HG03571 (cell line): ENCODE measurements around the gene DEFB108B.
A peak's percentile ranks its signal among the peaks of the same experiment; 100 is the strongest.
"Not testable (repeated sequence)": the region's sequence is repeated elsewhere in the genome, so short reads cannot be mapped to it uniquely, and the experiment has no call there.

Experiments
- ATAC-seq: cut with Tn5 transposase; IDR thresholded peaks from one replicate; pipeline ENCODE4 v1.9.1; 2021; ENCODE audit not compliant: unreplicated experiment

The DEFB108B gene

GRCh38 chr11:71832811-71833210 is at the start of gene DEFB108B:
TSS of gene DEFB108B (plus strand) at chr11:71833200. CDS start at chr11:71833200, 0 bp downstream.
- ATAC-seq = not testable (repeated sequence)

- peak; percentile 12 for ATAC-seq
Measured at GRCh38 chr11:71786114-71786847, 46.7 kb upstream of the DEFB108B start.

GRCh38 chr11:71786848-71787097 is 46.2 kb upstream of the DEFB108B start:
- peak; percentile 96 for ATAC-seq

GRCh38 chr11:71787098-71787823 is 45.7 kb upstream of the DEFB108B start:
- peak; percentile 92 for ATAC-seq

GRCh38 chr11:71787824-71788454 is 45.1 kb upstream of the DEFB108B start:
- not testable (repeated sequence) for ATAC-seq

GRCh38 chr11:71789444-71790196 is 43.4 kb upstream of the DEFB108B start:
- ATAC-seq = not testable (repeated sequence)

GRCh38 chr11:71791111-71791510 is 41.9 kb upstream of the DEFB108B start:
- ATAC-seq = not testable (repeated sequence)

GRCh38 chr11:71792621-71793235 is 40.3 kb upstream of the DEFB108B start:
- ATAC-seq = not testable (repeated sequence)

- not testable (repeated sequence) for ATAC-seq
Measured at GRCh38 chr11:71794386-71795040, 38.5 kb upstream of the DEFB108B start.

- not testable (repeated sequence) for ATAC-seq
Measured at GRCh38 chr11:71795236-71795635, 37.8 kb upstream of the DEFB108B start.

- not testable (repeated sequence) for ATAC-seq
Measured at GRCh38 chr11:71796016-71796415, 37.0 kb upstream of the DEFB108B start.

- ATAC-seq = not testable (repeated sequence)
Measured at GRCh38 chr11:71796781-71797180, 36.2 kb upstream of the DEFB108B start.

GRCh38 chr11:71799556-71800128 is 33.4 kb upstream of the DEFB108B start:
- ATAC-seq = not testable (repeated sequence)

- not testable (repeated sequence) for ATAC-seq
Measured at GRCh38 chr11:71800335-71800953, 32.6 kb upstream of the DEFB108B start.

- ATAC-seq = not testable (repeated sequence)
Measured at GRCh38 chr11:71801026-71801425, 32.0 kb upstream of the DEFB108B start.

- ATAC-seq = not testable (repeated sequence)
Measured at GRCh38 chr11:71802874-71803273, 30.1 kb upstream of the DEFB108B start.

GRCh38 chr11:71804158-71804947 is 28.6 kb upstream of the DEFB108B start:
- ATAC-seq = not testable (repeated sequence)

GRCh38 chr11:71812529-71812928 is 20.5 kb upstream of the DEFB108B start:
- ATAC-seq = not testable (repeated sequence)
